Stomach (tissue), 4 donors: Measurements from ENCODE around the gene GLTP.

Source experiments
- CTCF ChIP-seq, 7 experiments: fragments of 450-650 bp in 4 of 7; fragments of 200-600 bp in 3 of 7; sonication (generic) in 3 of 7; IDR thresholded peaks; one replicate each; pipeline ENCODE4 v1.5.1; 2016 to 2019; ENCODE audit warnings: antibody characterized with exemption in 7 of 7, control low read depth in 2 of 7, mild to moderate bottlenecking in 1 of 7
- EP300 ChIP-seq: sonication (generic); formaldehyde crosslinking; IDR thresholded peaks from one replicate; pipeline ENCODE4 v1.6.1; 2017; ENCODE audit warnings: antibody characterized with exemption
- POLR2A ChIP-seq, 4 donors: fragments of 450-650 bp; IDR thresholded peaks; one replicate each; pipeline ENCODE4 v1.6.1; 2016; ENCODE audit warnings: antibody characterized with exemption in 4 of 4, control low read depth in 2 of 4, mild to moderate bottlenecking in 1 of 4, moderate library complexity in 1 of 4
- POLR2AphosphoS5 ChIP-seq, 3 donors: sonication (generic); formaldehyde crosslinking; IDR thresholded peaks; one replicate each; pipeline ENCODE4 v1.6.1; 2016; ENCODE audit warnings: antibody characterized with exemption in 3 of 3

GRCh38 chr12:109920261-109920780 lies 40.0 kb upstream of the GLTP start:
- no peak for TF ChIP-seq CTCF (IDR thresholded peaks at IDR 0.05)
- TF ChIP-seq POLR2A (IDR thresholded peaks at IDR 0.05): no peak
- TF ChIP-seq EP300: no peak
- no peak for TF ChIP-seq POLR2AphosphoS5 (IDR thresholded peaks at IDR 0.05)
